A549 (cell line): ENCODE results near the gene TPD52L3. TPM values are rescaled to one million over a fixed set of nuclear protein-coding genes. Genes with fewer than 3 reads are reported as not detected.

Experiments used
- ATAC-seq, 2 experiments: fragments of 200-7000 bp in 1 of 2; fragments of >200 bp in 1 of 2; cut with Nextera tagmentation in 1 of 2; cut with Tn5 transposase in 1 of 2; 3 replicates each; pipeline versions ENCODE4 v1.8.0 to v1.9.1; 2018 to 2020; ENCODE audit warnings: mild to moderate bottlenecking in 1 of 2, moderate library complexity in 1 of 2
- CTCF ChIA-PET: fragments of 300-600 bp; sonication (Branson Sonifier 250); formaldehyde crosslinking; extraction: SDS; loops from one replicate; lab custom pipeline; 2021; ENCODE audit warnings: antibody characterized with exemption, inconsistent platforms; lab: Yijun Ruan, JAX
- POLR2A ChIA-PET: fragments of 350-600 bp; formaldehyde crosslinking; extraction: SDS; loops from one replicate; lab custom pipeline; 2021; ENCODE audit warnings: antibody characterized with exemption, inconsistent platforms; lab: Yijun Ruan, JAX
- DNase-seq, 2 experiments: peaks; one replicate each; pipeline versions ENCODE4 v3.0.0 to v3.0.0-alpha.2; 2011 to 2016; ENCODE audit warnings: low read depth in 1 of 2, low spot score in 1 of 2
- FAIRE-seq: peaks from 2 replicates; lab custom pipeline; 2011; peaks lifted over from hg19 to GRCh38; lab: Jason Lieb, UNC
- H3K27ac ChIP-seq, 2 experiments: fragments of >200 bp; sonication (Bioruptor Twin); formaldehyde crosslinking; 3 replicates each; pipeline ENCODE4 v1.5.1; 2016 to 2017
- H3K4me1 ChIP-seq: fragments of >200 bp; sonication (Bioruptor Twin); formaldehyde crosslinking; 3 replicates; pipeline ENCODE4 v1.6.1; 2016
- H3K4me2 ChIP-seq: fragments of >200 bp; sonication (Bioruptor Twin); formaldehyde crosslinking; 3 replicates; pipeline ENCODE4 v1.6.1; 2016
- H3K4me3 ChIP-seq: fragments of >200 bp; sonication (Bioruptor Twin); formaldehyde crosslinking; 3 replicates; pipeline ENCODE4 v1.5.1; 2016
- H3K9me3 ChIP-seq: fragments of >200 bp; sonication (Bioruptor Twin); formaldehyde crosslinking; 3 replicates; pipeline ENCODE4 v1.6.1; 2016
- CBX2 ChIP-seq: fragments of 200-600 bp; sonication (generic); IDR thresholded peaks from 2 replicates; pipeline ENCODE4 v1.6.1; 2016; ENCODE audit warnings: low read depth, mild to moderate bottlenecking, borderline replicate concordance
- CHD2 ChIP-seq: fragments of 150-350 bp; IDR thresholded peaks from 2 replicates; pipeline ENCODE4 v1.6.1; 2014; ENCODE audit warnings: low read length; ENCODE audit not compliant: partially characterized antibody
- CHD4 ChIP-seq: fragments of 200-600 bp; sonication (generic); IDR thresholded peaks from 2 replicates; pipeline ENCODE4 v1.6.1; 2016; ENCODE audit warnings: antibody characterized with exemption, mild to moderate bottlenecking, borderline replicate concordance
- FOSL2 ChIP-seq, 2 experiments: fragments of 450-650 bp in 1 of 2; fragments of >200 bp in 1 of 2; sonication (Bioruptor Twin) in 1 of 2; formaldehyde crosslinking; IDR thresholded peaks; 2 replicates each; pipeline versions ENCODE4 v1.5.0 to v1.6.1; 2016 to 2020; ENCODE audit warnings: mild to moderate bottlenecking in 1 of 2, moderate library complexity in 1 of 2
- FOXS1 ChIP-seq: fragments of 250-450 bp; sonication (Bioruptor Pico); IDR thresholded peaks from 2 replicates; pipeline ENCODE4 v1.5.0; 2020; ENCODE audit warnings: mild to moderate bottlenecking, moderate library complexity
- GATA3 ChIP-seq: IDR thresholded peaks from 2 replicates; pipeline ENCODE4 v1.6.1; 2012; ENCODE audit warnings: borderline replicate concordance
- HOXA7 ChIP-seq: fragments of 250-450 bp; sonication (Bioruptor Pico); IDR thresholded peaks from 2 replicates; pipeline ENCODE4 v1.5.0; 2020; ENCODE audit warnings: mild to moderate bottlenecking, moderate library complexity
- HOXB13 ChIP-seq: fragments of 250-450 bp; sonication (Bioruptor Pico); IDR thresholded peaks from 2 replicates; pipeline ENCODE4 v1.5.0; 2020; ENCODE audit warnings: low read depth, mild to moderate bottlenecking, moderate library complexity
- RAD21 ChIP-seq, 2 experiments: fragments of >200 bp in 1 of 2; sonication (Bioruptor Twin) in 1 of 2; formaldehyde crosslinking in 1 of 2; IDR thresholded peaks in 1 of 2; conservative IDR thresholded peaks in 1 of 2; 2 replicates in 1 of 2; 3 replicates in 1 of 2; pipeline ENCODE4 v1.6.1; 2012 to 2018; ENCODE audit warnings: inconsistent platforms in 1 of 2
- SMC3 ChIP-seq: fragments of >200 bp; sonication (Bioruptor Twin); formaldehyde crosslinking; IDR thresholded peaks from 3 replicates; pipeline ENCODE4 v1.6.1; 2018; ENCODE audit warnings: inconsistent platforms
- WGBS: methylation state at CpG from one replicate; pipeline ENCODE4 v1.1.6; 2017; ENCODE audit errors: missing lambda C conversion rate; 5-methylcytosine and 5-hydroxymethylcytosine counted together
- polyA plus RNA-seq, 4 experiments: library from polyadenylated mRNA; depleted of rRNA in 3 of 4; stranded (reverse); fragments of >200 nt; fragmentation: RNase III in 1 of 4; extraction: RNeasy Plus Mini Kit Qiagen cat#74134 plus additional on column Dnase treatment in 1 of 4; gene quantifications; 2 replicates in 3 of 4; 3 replicates in 1 of 4; pipeline ENCODE4 v1.2.3, GENCODE V29; 2011 to 2017
- TF ChIP-seq, protein P1 (sequence below): IDR thresholded peaks from 2 replicates; pipeline ENCODE4 v1.6.1; 2012
- TF ChIP-seq, protein P2 (sequence below): fragments of 200-600 bp; sonication (generic); IDR thresholded peaks from 2 replicates; pipeline ENCODE4 v1.6.1; 2016; ENCODE audit warnings: antibody characterized with exemption, mild to moderate bottlenecking, moderate library complexity
- TF ChIP-seq, protein P3 (sequence below): IDR thresholded peaks from 2 replicates; pipeline ENCODE4 v1.6.1; 2012
- TF ChIP-seq, protein P4 (sequence below): fragments of 150-350 bp; IDR thresholded peaks from 2 replicates; pipeline ENCODE4 v1.6.1; 2014; ENCODE audit warnings: low read depth, mild to moderate bottlenecking, low read length
- TF ChIP-seq, protein P5 (sequence below): fragments of >200 bp; sonication (Bioruptor Twin); formaldehyde crosslinking; IDR thresholded peaks from 3 replicates; pipeline ENCODE4 v1.5.1; 2016

Gene TPD52L3
- polyA plus RNA-seq, 2 of the 4 experiments (the other 2 are of a cell fraction): not detected

DNA sequence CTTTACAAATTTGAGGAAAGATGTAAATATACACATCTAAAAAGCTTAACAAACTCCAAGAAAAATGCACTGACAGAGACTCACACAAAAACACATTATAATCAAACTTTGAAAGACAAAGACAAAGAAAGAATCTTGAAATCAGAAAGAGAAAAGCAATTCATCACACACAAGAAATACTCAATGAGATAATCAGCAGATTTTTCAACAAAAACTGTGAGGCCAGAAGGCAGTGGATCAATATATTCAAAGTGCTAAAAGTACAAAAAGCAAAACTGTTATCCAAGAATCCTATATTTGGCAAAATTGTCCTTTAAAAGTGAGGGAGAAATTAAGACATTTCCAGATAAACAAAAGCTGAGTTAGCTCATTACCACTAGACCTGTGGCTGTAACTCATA is 6.1 kb downstream of the TPD52L3 start (continued):
- TF ChIP-seq SMC3 (no peak), CHD4 (no peak), CBX2 (no peak)
- TF ChIP-seq, protein P1, sequence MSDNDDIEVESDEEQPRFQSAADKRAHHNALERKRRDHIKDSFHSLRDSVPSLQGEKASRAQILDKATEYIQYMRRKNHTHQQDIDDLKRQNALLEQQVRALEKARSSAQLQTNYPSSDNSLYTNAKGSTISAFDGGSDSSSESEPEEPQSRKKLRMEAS: no peak
- TF ChIP-seq, protein P2, sequence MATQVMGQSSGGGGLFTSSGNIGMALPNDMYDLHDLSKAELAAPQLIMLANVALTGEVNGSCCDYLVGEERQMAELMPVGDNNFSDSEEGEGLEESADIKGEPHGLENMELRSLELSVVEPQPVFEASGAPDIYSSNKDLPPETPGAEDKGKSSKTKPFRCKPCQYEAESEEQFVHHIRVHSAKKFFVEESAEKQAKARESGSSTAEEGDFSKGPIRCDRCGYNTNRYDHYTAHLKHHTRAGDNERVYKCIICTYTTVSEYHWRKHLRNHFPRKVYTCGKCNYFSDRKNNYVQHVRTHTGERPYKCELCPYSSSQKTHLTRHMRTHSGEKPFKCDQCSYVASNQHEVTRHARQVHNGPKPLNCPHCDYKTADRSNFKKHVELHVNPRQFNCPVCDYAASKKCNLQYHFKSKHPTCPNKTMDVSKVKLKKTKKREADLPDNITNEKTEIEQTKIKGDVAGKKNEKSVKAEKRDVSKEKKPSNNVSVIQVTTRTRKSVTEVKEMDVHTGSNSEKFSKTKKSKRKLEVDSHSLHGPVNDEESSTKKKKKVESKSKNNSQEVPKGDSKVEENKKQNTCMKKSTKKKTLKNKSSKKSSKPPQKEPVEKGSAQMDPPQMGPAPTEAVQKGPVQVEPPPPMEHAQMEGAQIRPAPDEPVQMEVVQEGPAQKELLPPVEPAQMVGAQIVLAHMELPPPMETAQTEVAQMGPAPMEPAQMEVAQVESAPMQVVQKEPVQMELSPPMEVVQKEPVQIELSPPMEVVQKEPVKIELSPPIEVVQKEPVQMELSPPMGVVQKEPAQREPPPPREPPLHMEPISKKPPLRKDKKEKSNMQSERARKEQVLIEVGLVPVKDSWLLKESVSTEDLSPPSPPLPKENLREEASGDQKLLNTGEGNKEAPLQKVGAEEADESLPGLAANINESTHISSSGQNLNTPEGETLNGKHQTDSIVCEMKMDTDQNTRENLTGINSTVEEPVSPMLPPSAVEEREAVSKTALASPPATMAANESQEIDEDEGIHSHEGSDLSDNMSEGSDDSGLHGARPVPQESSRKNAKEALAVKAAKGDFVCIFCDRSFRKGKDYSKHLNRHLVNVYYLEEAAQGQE: no peak
- TF ChIP-seq, protein P3, sequence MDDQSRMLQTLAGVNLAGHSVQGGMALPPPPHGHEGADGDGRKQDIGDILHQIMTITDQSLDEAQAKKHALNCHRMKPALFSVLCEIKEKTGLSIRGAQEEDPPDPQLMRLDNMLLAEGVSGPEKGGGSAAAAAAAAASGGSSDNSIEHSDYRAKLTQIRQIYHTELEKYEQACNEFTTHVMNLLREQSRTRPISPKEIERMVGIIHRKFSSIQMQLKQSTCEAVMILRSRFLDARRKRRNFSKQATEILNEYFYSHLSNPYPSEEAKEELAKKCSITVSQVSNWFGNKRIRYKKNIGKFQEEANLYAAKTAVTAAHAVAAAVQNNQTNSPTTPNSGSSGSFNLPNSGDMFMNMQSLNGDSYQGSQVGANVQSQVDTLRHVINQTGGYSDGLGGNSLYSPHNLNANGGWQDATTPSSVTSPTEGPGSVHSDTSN: no peak

DNA sequence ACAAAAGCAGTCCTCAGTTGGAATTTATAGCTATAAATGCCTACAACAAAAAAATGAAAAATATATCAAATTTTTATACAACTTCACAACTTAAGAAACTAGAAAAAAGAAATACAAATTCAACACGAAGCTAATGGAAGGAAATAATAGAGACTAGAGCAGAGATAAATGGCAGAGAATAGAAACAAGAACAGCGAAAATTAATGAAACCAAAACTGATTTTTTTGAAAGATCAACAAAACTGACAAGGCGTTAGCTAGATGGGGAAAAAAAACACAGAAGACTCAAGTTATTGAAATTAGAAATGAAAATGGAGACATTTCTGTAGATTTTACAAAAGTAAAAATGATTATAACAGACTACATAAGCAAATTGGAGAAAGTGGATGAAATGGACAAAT is 20.6 kb downstream of the TPD52L3 start:
- H3K4me2 ChIP-seq: no peak overlapping the region
- TF ChIP-seq FOXS1 (no peak), CHD2 (no peak), FOSL2 (IDR thresholded peaks at IDR 0.05) (no peak), FOSL2 (CRISPR knock-in tag; IDR thresholded peaks at IDR 0.05) (no peak)
- FAIRE-seq: no peak
- 41% methylated on average over 3 of the region's 3 CpGs for WGBS
- H3K4me3 ChIP-seq: no peak overlapping the region
- no peak for DNase-seq
- no peaks in the 10 kb centered on the region for H3K4me1 ChIP-seq
- no peak for ATAC-seq
- POLR2A ChIA-PET: no interaction called here
- H3K27ac ChIP-seq: no peak overlapping the region
- CTCF ChIA-PET: interaction anchor here (2.6 kb wide), 1 partner anchor 219 kb away, joined by 9 read pairs; no protein-coding TSS in a partner anchor
- 0 out of 3 replicates have a peak, but pooled peaks cover 4% of the 10 kb centered on the region for H3K9me3 ChIP-seq

DNA sequence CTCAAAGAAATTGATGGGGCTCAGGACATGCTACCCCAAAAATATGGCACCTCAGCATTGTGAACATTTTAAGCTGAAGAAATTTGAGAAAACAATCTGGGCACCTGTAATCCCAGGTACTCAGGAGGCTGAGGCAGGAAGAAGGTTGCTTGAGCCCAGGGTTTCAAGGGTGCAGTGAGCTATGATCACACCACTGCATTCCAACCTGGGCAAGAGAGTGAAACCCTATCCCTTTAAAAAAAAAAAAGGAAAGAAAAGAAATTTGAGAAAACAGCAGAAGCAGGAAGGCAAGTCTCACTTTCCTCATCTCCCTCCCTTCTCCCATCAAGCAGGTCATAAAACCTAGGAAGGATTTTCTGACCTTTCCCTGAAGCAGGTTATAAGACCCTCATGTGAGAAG is 23.6 kb downstream of the TPD52L3 start:
- no peak for DNase-seq
- no peak for TF ChIP-seq RAD21 (conservative IDR thresholded peaks at IDR 0.05 in 1 of 2, IDR thresholded peaks at IDR 0.05 in 1 of 2)
- no peak for TF ChIP-seq GATA3
- TF ChIP-seq HOXA7 (CRISPR knock-in tag): no peak
- TF ChIP-seq, protein P4, sequence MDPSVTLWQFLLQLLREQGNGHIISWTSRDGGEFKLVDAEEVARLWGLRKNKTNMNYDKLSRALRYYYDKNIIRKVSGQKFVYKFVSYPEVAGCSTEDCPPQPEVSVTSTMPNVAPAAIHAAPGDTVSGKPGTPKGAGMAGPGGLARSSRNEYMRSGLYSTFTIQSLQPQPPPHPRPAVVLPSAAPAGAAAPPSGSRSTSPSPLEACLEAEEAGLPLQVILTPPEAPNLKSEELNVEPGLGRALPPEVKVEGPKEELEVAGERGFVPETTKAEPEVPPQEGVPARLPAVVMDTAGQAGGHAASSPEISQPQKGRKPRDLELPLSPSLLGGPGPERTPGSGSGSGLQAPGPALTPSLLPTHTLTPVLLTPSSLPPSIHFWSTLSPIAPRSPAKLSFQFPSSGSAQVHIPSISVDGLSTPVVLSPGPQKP: no peak
- no peak for TF ChIP-seq CHD4
- H3K4me2 ChIP-seq: no peak overlapping the region
- FAIRE-seq: no peak
- POLR2A ChIA-PET: no interaction called here
- no peak overlapping the region for H3K27ac ChIP-seq
- 0 out of 3 replicates have a peak, but pooled peaks cover 4% of the 10 kb centered on the region for H3K9me3 ChIP-seq
- H3K4me1 ChIP-seq: peaks cover 15% of the 10 kb centered on the region
- no peak for ATAC-seq
- CTCF ChIA-PET: interaction anchor here (0.8 to 6.5 kb wide), 4 partner anchors 9 to 233 kb away, joined by 3 to 70 read pairs (median 4); no protein-coding TSS in a partner anchor
- no peak overlapping the region for H3K4me3 ChIP-seq

DNA sequence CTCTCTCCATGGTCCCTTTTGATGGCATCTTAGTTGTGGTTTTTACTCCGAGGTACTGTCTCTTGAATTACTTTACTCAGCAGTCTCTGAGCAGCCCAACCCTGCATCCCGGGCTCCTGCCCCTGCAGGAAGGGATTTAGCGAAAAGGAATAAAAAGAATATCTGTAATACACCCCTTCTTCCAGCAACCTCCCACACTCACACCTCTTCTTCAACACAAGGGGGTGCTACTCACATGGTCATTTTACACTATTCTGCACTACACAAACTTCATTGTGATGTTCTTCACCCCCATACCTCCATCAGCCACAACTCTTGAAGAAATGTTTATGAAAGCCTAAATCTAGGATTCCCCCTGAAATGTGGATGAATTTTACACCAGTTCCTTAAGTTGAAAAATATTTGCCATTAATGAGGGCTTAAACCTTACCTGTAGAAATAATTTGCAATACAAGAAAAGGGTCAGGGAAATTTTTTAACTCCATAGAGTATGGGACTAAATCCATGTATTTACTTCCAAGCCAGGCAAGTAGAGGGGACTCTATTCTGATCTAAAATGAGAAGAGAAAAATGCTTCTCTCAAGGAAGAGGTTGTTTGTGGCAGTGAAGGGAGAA is 26.0 kb downstream of the TPD52L3 start:
- ChIA-PET CTCF (interaction anchor here (0.6 to 6.5 kb wide), 31 partner anchors 8 to 469 kb away, joined by 3 to 70 read pairs (median 4); partner anchors contain the start of gene UHRF2), POLR2A (no interaction called here)
- TF ChIP-seq SMC3: peak; percentile 81
- peak; percentile 84 to 85 for TF ChIP-seq RAD21 (conservative IDR thresholded peaks at IDR 0.05 in 1 of 2, IDR thresholded peaks at IDR 0.05 in 1 of 2)
- TF ChIP-seq, protein P5, sequence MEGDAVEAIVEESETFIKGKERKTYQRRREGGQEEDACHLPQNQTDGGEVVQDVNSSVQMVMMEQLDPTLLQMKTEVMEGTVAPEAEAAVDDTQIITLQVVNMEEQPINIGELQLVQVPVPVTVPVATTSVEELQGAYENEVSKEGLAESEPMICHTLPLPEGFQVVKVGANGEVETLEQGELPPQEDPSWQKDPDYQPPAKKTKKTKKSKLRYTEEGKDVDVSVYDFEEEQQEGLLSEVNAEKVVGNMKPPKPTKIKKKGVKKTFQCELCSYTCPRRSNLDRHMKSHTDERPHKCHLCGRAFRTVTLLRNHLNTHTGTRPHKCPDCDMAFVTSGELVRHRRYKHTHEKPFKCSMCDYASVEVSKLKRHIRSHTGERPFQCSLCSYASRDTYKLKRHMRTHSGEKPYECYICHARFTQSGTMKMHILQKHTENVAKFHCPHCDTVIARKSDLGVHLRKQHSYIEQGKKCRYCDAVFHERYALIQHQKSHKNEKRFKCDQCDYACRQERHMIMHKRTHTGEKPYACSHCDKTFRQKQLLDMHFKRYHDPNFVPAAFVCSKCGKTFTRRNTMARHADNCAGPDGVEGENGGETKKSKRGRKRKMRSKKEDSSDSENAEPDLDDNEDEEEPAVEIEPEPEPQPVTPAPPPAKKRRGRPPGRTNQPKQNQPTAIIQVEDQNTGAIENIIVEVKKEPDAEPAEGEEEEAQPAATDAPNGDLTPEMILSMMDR: peak; percentile 85
- no peak for TF ChIP-seq HOXB13
- FAIRE-seq: peak; percentile 23
- Histone ChIP-seq H3K9me3 (0 out of 3 replicates have a peak, but pooled peaks cover 4% of the 10 kb centered on the region), H3K27ac (no peak overlapping the region), H3K4me3 (no peak overlapping the region), H3K4me1 (peaks cover 15% of the 10 kb centered on the region), H3K4me2 (no peak overlapping the region)
- DNase-seq: peak; percentile 69 to 77
- WGBS: 10% methylated on average over 3 of the region's 3 CpGs
- ATAC-seq: peak; percentile 89 to 98
